GM18511 (cell line): Measurements from ENCODE around the gene GPR84.
A peak's percentile ranks its signal among the peaks of the same experiment; 100 is the strongest.

Source experiments
- ATAC-seq: cut with Tn5 transposase; IDR thresholded peaks from one replicate; pipeline ENCODE4 v1.9.1; 2021; ENCODE audit warnings: mild to moderate bottlenecking, moderate library complexity; ENCODE audit not compliant: unreplicated experiment

GPR84 gene

GRCh38 chr12:54375259-54375579 lies 10.9 kb upstream of the GPR84 start:
- ATAC-seq: no peak

GRCh38 chr12:54374562-54375258 lies 10.4 kb upstream of the GPR84 start:
- ATAC-seq: no peak

- no peak for ATAC-seq
These were observed 9.6 kb upstream of the GPR84 start for GRCh38 chr12:54373649-54374561.

GRCh38 chr12:54372113-54372806 lies 8.0 kb upstream of the GPR84 start:
- no peak for ATAC-seq

GRCh38 chr12:54371328-54372112 lies 7.2 kb upstream of the GPR84 start:
- ATAC-seq: no peak

GRCh38 chr12:54370171-54370730 lies 6.0 kb upstream of the GPR84 start:
- peak; percentile 57 for ATAC-seq

GRCh38 chr12:54369597-54370131 lies 5.4 kb upstream of the GPR84 start:
- ATAC-seq: no peak

GRCh38 chr12:54368709-54369596 lies 4.7 kb upstream of the GPR84 start:
- peak; percentile 84 for ATAC-seq

- ATAC-seq: no peak
These were observed 3.9 kb upstream of the GPR84 start for GRCh38 chr12:54368025-54368708.

- no peak for ATAC-seq
These were observed 668 bp downstream of the GPR84 start for GRCh38 chr12:54363618-54364017.

- ATAC-seq: no peak
These were observed 1.2 kb downstream of the GPR84 start for GRCh38 chr12:54363047-54363446.

- ATAC-seq: no peak
These were observed 3.4 kb downstream of the GPR84 start for GRCh38 chr12:54360717-54361456.

- no peak for ATAC-seq
These were observed 4.4 kb downstream of the GPR84 start for GRCh38 chr12:54359762-54360351.

GRCh38 chr12:54358945-54359761 lies 5.1 kb downstream of the GPR84 start:
- ATAC-seq: peak; percentile 99

GRCh38 chr12:54358191-54358944 lies 5.9 kb downstream of the GPR84 start:
- no peak for ATAC-seq
